Measurements from ENCODE around the gene EHMT1.

DNA sequence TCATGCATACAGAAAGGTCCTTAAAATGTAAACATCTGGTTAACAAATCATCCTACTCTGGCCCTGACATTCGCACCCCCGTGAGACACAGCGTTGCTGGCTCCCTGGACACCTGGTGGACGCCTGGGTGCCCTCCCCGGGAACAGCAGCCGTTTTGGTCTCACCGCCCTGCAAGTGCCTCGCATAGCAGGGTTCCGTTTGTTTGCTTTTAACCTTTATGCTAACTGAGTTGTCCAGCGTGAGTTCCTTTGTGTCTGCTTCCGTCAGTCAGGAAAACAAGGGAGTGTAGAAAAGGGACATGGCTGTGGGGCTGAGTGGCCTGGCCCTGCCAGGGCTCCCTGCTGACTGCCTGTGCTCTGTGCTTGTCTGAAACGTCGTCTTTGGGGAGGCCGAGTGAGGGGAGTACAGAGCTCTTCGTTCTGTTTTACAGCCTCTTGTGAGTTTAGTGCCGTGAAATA lies 166.9 kb downstream of the EHMT1 start:
- TF ChIP-seq, protein P1, sequence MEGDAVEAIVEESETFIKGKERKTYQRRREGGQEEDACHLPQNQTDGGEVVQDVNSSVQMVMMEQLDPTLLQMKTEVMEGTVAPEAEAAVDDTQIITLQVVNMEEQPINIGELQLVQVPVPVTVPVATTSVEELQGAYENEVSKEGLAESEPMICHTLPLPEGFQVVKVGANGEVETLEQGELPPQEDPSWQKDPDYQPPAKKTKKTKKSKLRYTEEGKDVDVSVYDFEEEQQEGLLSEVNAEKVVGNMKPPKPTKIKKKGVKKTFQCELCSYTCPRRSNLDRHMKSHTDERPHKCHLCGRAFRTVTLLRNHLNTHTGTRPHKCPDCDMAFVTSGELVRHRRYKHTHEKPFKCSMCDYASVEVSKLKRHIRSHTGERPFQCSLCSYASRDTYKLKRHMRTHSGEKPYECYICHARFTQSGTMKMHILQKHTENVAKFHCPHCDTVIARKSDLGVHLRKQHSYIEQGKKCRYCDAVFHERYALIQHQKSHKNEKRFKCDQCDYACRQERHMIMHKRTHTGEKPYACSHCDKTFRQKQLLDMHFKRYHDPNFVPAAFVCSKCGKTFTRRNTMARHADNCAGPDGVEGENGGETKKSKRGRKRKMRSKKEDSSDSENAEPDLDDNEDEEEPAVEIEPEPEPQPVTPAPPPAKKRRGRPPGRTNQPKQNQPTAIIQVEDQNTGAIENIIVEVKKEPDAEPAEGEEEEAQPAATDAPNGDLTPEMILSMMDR (IDR thresholded peaks at IDR 0.05), result no peak
- no peak for TF ChIP-seq POLR2A (IDR thresholded peaks at IDR 0.05)

All from Peyer's patch (tissue), 4 donors.